NCI-H128 (cell line): ENCODE results near the gene CXXC5.

ENCODE experiments used
- DNase-seq: peaks from one replicate; lab custom pipeline; 2025; ENCODE audit not compliant: unreplicated experiment; lab: John Stamatoyannopoulos, UW

CXXC5 gene

DNA sequence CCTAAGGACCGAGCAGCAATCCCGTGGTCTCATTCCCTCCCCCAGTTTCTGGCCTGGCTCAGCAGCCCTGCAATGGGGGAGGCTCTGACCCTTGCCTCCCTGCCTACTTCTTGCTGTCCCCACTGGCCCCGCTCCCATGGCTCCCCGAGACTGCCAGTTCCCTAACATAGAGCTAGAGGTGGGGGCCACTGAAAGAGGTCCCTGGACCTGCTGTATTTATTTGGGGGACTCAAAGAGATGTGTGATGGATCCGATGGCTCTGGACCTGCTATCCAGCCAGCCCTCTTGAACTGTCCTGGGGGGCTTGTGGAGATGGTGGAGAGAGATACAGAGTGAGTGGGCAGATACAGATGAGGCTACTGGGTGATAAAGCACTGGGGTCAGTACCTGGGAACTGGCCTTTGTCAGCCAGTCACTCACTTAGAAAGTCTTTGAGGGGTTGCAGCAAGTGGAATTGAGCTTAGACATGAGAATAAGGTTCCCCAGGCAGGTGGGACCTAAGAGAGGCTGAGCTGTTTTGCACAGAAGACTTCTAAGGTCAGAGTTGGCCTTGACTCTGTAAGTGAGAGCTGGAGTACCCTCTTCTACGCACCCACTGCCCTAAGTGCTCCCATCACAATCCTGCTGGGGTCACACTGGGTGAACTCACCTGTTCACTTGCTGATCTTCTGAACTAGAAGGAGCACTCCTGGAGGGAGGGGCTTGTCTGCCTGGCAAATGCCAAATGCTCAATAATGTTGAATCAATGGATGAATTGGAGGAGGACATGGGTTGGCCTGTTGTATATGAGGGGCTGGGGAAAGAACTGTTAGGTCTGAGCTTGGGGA, 42.9 kb downstream of the CXXC5 start:
- no peak for DNase-seq

GRCh38 chr5:139692148-139692547, 44.0 kb downstream of the CXXC5 start:
- no peak for DNase-seq

DNA sequence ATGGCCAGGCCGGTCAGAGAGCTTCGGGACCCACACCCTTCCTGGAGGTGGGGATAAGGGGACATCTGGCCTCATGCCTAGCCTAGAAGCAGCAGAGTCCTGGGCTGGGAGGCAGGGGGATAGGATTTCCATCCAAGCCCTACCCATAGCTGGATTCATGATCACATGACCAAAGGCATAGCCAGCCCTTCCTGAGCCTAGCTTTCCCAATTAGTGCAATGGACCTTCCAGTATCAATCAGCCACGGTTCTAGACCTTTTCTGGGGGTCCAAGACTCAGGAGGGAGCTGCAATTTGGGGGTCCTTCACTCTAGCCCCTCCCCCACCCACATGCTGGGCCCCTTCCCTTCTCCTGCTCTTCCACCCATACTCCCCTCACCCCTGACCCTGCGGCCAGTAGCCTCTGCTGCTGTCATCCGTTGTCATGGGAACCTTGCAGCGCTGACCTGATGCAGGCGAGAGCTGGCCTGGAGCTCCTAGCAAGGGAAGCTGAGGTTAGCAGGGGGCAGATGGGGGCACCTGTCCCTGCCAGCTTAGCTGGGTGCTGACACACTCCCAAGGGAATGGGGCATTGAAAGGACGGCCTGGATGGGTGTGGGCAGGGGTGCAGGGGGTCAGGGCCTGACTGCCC, 44.6 kb downstream of the CXXC5 start:
- no peak for DNase-seq

- no peak for DNase-seq
These were observed 45.7 kb downstream of the CXXC5 start for GRCh38 chr5:139693676-139694364.

DNA sequence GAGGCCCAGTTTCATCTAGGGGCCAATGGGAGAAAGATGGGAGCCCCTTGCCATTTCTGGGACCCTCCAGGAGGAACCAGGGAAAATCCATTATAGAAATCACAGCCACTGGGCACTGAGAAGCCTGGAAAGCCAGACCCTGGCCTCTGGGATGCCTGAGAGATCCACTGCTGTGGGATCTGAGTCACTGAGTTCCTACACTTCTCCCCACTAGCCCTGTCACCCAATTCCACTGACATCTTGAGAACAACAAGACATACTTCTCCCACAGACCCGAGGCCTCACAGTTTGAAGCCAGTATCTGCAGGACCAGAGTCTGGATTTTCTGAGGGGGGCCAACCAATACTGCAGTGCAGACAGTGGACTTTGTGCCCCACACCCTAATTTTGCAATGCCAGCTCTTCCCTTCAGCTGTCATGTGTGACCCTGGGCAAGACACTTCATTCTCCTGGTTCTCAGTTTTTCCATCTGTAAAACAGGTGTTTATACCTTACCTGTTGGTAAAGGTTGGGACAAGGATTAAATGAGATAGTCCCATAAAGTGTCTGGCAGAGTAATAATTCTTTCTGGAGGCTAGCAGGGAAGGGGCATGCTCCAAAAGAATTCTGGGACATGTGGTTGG, 46.5 kb downstream of the CXXC5 start:
- no peak for DNase-seq

DNA sequence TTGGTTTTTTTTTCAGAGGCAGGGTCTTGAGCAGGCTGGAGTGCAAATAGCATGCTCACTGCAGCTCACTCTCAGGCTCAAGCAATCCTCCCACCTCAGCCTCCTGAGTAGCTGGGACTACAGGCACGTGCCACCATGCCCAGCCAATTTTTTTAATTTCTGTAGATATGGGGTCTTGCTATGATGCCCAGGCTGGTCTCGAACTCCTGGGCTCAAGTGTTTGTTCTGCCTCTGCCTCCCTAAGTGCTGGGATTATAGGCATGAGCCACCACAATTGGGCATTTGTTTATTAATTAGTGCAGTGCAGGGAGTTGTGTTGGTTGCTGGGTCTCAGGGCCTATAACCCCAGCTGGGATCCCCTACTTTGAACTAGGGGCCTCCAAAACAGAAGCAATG, 47.0 kb downstream of the CXXC5 start:
- DNase-seq, result no peak

- no peak for DNase-seq
These were observed 48.2 kb downstream of the CXXC5 start for GRCh38 chr5:139696167-139696893.

DNA sequence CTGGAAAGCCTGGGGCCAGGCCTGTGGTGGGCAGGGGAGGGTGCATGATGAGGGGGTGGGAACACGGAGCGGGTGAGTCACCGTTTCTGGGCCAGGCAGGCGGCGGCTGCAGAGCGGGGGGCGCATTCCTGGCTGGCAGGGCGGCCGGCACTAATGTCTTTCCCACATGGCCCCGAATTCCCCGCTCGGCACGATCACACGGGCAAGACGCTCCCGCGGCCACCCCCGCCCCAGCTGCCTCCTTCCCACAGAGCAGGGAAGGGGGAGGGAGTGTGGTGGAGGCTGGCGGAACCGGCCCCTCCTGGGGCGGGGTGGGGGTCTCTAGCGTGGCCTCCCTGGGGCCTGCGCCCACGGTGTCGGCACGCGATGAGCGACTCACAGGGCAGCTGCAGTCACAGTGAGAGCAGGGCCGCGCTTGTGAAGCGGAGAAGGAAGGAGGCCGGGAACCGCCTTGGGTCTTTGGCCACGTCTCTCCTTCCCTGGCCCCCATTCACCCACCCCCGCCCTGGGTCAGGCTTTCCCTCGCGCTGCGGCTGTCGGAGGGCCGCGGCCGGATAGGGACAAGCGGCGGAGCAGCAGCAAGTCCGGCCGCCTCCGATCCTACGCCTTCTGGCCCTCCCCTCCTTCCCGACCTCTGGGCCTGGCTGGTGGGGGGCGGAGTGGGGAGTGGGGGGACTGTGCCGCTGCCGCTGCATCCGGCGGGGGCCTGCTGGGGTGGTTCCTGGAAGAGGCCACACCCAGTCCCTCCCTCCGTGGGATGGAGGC, 48.9 kb downstream of the CXXC5 start:
- no peak for DNase-seq

GRCh38 chr5:139698490-139699146, 50.5 kb downstream of the CXXC5 start:
- no peak for DNase-seq

- DNase-seq, result no peak
These were observed 51.2 kb downstream of the CXXC5 start for GRCh38 chr5:139699351-139699750.

DNA sequence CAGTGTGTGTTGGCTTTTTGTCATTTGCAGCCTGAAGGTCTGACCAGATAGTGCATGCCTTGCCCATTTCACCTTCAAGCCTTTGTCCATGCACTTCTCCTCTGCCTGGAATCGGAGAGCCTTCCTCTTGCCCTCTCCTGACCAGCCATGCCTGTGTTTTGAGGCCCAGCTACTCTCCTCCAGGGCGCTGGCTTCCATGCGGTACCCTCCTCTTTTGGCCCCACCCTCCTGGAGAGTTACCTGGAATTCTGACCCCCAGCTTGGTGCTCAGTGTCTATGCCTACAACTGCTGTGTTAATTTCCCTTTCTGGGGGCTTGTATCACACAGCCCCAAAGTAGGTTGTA, 52.5 kb downstream of the CXXC5 start:
- DNase-seq, result no peak

GRCh38 chr5:139701056-139701741, 53.0 kb downstream of the CXXC5 start:
- DNase-seq, result no peak

- DNase-seq, result no peak
These were observed 54.4 kb downstream of the CXXC5 start for GRCh38 chr5:139702548-139702947.

- no peak for DNase-seq
These were observed 56.6 kb downstream of the CXXC5 start for GRCh38 chr5:139704748-139705147.

DNA sequence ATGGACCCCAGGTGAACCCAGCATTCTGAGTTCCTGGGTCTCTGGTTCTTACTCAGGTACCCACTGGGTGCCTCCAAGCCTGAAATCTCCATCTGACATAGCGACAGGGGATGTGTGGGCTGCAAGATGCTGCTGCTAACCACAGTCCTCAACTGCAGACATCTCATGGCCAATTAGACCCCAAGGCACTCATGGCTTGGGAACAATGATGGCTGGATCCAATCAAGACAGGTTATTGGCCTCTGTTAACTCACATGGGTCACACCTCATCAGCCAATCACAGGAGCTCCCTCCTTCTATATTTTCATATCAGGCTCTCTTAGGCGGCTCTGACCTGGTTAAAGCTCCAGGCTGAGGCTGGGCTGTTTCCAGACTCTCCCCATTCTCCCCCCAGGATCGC, 57.0 kb downstream of the CXXC5 start:
- DNase-seq, result no peak

DNA sequence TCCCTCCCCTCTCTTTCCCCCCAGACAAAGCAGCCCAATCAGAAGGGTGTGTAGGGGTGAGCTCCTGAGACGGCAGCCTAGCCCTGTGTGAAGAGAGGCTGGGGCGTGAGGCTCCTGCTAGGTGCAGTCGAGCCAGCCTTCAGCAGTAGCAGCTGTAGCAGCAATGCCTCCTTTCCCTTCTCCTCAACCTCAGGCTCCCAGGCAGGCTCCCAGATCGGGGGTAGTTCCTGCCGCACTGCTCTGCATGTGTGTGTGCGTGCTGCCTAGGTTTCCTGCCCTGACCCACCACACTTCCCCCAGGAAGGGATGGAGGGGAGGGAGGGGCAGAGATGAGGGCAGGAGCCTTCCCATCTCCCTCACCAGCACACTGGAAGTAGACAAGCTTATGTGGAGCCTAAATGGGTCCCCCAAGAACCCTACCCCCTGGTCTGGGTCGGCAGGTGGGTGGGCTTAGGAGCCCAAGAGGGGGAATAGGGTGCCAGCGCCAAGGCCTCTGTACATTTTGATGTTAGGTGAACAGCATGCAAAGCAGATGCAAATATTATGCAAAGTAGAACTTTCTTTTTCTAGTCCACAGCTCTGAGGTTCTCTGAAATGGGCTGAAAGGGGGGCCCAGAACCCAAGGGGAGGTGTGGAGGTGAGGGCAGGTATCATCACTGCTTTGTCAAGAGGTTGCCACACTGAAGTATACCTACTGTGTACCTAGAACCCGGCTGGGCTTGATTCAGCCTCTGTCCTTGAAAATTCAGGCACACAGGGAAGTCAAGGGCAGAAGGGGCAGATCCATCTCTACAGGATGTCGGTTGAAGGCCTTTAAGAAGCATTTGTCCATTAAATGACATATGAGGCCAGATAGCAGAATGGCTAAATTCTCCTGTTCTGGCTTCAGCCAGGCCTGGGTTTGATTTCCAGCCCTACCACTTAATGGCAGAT, 57.8 kb downstream of the CXXC5 start:
- DNase-seq, result no peak

- DNase-seq, result no peak
These were observed 59.4 kb downstream of the CXXC5 start for GRCh38 chr5:139707445-139708003.

GRCh38 chr5:139708434-139708861, 60.3 kb downstream of the CXXC5 start:
- DNase-seq, result no peak
